Neural cell (in vitro differentiated cells): Measurements from ENCODE around the gene IL12RB1.

ENCODE experiments used
- CTCF ChIP-seq: fragments of 450-650 bp; IDR thresholded peaks from 2 replicates; pipeline ENCODE4 v1.5.1; 2014; ENCODE audit warnings: antibody characterized with exemption, mild to moderate bottlenecking, moderate library complexity; ENCODE audit not compliant: poor library complexity, severe bottlenecking
- EP300 ChIP-seq: fragments of 450-650 bp; conservative IDR thresholded peaks from 2 replicates; pipeline ENCODE4 v1.6.1; 2014; ENCODE audit warnings: antibody characterized with exemption, mild to moderate bottlenecking, moderate library complexity; ENCODE audit not compliant: poor library complexity, severe bottlenecking
- EZH2 ChIP-seq: fragments of 200-600, 300-800 bp; shearing (Covaris generic), sonication (generic); IDR thresholded peaks from 2 replicates; pipeline ENCODE4 v1.6.1; 2014; ENCODE audit warnings: antibody characterized with exemption, low read length, borderline replicate concordance, mild to moderate bottlenecking; ENCODE audit not compliant: insufficient read depth, poor library complexity, severe bottlenecking
- POLR2AphosphoS5 ChIP-seq: IDR thresholded peaks from 2 replicates; pipeline ENCODE4 v1.6.1; 2012
- RAD21 ChIP-seq: fragments of 450-650 bp; conservative IDR thresholded peaks from 2 replicates; pipeline ENCODE4 v1.6.1; 2014; ENCODE audit warnings: antibody characterized with exemption, mild to moderate bottlenecking, moderate library complexity
- TAF1 ChIP-seq: IDR thresholded peaks from 2 replicates; pipeline ENCODE4 v1.6.1; 2012; ENCODE audit warnings: low read depth

DNA sequence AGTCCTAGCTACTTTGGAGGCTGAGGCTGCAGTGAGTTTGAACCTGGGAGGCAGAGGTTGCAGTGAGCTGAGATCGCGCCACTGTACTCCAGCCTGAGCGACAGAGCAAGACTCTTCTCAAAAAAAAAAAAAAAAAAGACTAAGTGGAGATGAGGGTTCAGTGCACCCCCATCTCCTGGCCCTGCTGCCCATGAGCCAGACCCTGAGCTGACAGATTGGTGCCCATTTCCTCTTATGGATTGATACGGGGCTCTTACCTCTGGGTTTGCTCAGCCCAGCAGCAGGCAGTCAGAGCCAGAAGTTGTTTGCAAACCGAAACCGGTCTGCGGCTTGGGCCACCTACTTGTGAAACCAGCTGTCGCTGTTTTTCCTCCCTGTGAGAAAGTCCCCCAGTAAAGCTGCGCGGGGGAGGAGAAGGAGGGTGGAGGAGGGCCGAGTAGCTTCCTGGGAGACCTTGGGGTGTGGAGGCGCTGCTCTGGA, 41.9 kb downstream of the IL12RB1 start:
- TF ChIP-seq CTCF: no peak
- TF ChIP-seq RAD21: no peak
- no peak for TF ChIP-seq POLR2AphosphoS5
- no peak for TF ChIP-seq EZH2
- no peak for TF ChIP-seq EP300
- no peak for TF ChIP-seq TAF1
